ENCODE data around the gene HSPA12A.

DNA sequence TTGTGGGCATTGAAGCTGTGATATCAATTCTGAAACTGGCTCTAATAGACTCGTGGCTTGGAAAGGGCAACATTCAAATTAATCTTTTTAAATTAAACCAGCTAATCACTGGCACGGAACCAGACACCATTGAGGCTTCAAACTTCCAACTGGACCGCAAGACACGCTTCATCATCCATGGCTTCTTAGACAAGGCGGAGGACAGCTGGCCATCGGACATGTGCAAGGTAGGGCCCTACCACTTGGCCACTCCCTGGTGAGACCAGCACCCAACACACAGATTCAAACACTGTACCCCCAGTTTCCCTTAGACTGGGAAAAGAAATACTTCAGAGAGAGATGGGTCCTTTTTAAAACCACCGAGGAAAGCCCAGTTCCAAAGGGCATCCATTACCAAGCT is 116.5 kb downstream of the HSPA12A start:
- TF ChIP-seq, protein P1, sequence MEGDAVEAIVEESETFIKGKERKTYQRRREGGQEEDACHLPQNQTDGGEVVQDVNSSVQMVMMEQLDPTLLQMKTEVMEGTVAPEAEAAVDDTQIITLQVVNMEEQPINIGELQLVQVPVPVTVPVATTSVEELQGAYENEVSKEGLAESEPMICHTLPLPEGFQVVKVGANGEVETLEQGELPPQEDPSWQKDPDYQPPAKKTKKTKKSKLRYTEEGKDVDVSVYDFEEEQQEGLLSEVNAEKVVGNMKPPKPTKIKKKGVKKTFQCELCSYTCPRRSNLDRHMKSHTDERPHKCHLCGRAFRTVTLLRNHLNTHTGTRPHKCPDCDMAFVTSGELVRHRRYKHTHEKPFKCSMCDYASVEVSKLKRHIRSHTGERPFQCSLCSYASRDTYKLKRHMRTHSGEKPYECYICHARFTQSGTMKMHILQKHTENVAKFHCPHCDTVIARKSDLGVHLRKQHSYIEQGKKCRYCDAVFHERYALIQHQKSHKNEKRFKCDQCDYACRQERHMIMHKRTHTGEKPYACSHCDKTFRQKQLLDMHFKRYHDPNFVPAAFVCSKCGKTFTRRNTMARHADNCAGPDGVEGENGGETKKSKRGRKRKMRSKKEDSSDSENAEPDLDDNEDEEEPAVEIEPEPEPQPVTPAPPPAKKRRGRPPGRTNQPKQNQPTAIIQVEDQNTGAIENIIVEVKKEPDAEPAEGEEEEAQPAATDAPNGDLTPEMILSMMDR (IDR thresholded peaks at IDR 0.05) = no peak
- TF ChIP-seq POLR2A (IDR thresholded peaks at IDR 0.05) = no peak

Data from sigmoid colon (tissue), 3 donors.